Gastrocnemius medialis (tissue), 4 donors: ENCODE data around the gene HIVEP2. TPM values are rescaled to one million over a fixed set of nuclear protein-coding genes. Genes with fewer than 3 reads are reported as not detected.

Source experiments
- ATAC-seq, 2 donors: fragments of 150-250 bp; one replicate each; pipeline ENCODE4 v1.9.1; 2016
- DNase-seq, 2 donors: peaks; one replicate each; pipeline ENCODE4 v3.0.0-alpha.2; 2019
- H3K27ac ChIP-seq, 4 donors: fragments of 200-600 bp; sonication (generic); 1 replicate in 1 of 4; 2 replicates in 3 of 4; pipeline ENCODE4 v1.5.1; 2016 to 2018; ENCODE audit warnings: mild to moderate bottlenecking in 2 of 4, moderate library complexity in 1 of 4
- H3K27me3 ChIP-seq, 3 donors: fragments of 200-600 bp; sonication (generic) in 2 of 3; 1 replicate in 1 of 3; 2 replicates in 2 of 3; pipeline versions ENCODE4 v1.5.1 to v1.6.0; 2016 to 2019; ENCODE audit warnings: mild to moderate bottlenecking in 1 of 3, moderate library complexity in 1 of 3
- H3K36me3 ChIP-seq, 2 donors: fragments of 200-600 bp; sonication (generic) in 1 of 2; one replicate each; pipeline ENCODE4 v1.5.1; 2017 to 2018
- H3K4me1 ChIP-seq, 2 donors: fragments of 200-600 bp; sonication (generic) in 1 of 2; one replicate each; pipeline ENCODE4 v1.5.1; 2016 to 2017; ENCODE audit warnings: mild to moderate bottlenecking in 2 of 2
- H3K4me3 ChIP-seq, 4 donors: fragments of 200-600 bp; sonication (generic) in 3 of 4; 1 replicate in 1 of 4; 2 replicates in 3 of 4; pipeline ENCODE4 v1.5.1; 2016 to 2019; ENCODE audit warnings: mild to moderate bottlenecking in 2 of 4
- H3K9me3 ChIP-seq, 3 donors: fragments of 200-600 bp; sonication (generic) in 2 of 3; 1 replicate in 1 of 3; 2 replicates in 2 of 3; pipeline ENCODE4 v1.5.1; 2016 to 2019
- CTCF ChIP-seq, 5 experiments: fragments of 450-650 bp in 3 of 5; fragments of 200-600 bp in 2 of 5; sonication (generic) in 2 of 5; IDR thresholded peaks in 4 of 5; conservative IDR thresholded peaks in 1 of 5; 1 replicate in 4 of 5; 2 replicates in 1 of 5; pipeline ENCODE4 v1.5.1; 2016 to 2019; ENCODE audit warnings: antibody characterized with exemption in 5 of 5, mild to moderate bottlenecking in 3 of 5, moderate library complexity in 3 of 5
- POLR2A ChIP-seq, 2 donors: fragments of 450-650 bp; IDR thresholded peaks; one replicate each; pipeline ENCODE4 v1.6.1; 2017; ENCODE audit warnings: antibody characterized with exemption in 2 of 2, mild to moderate bottlenecking in 2 of 2, moderate library complexity in 2 of 2
- in situ Hi-C, 4 donors: fragments of 200-750 bp; cut with MboI; loops; one replicate each; pipeline versions ENCODE4 v1.15.0 to v1.8.0; 2017; ENCODE audit warnings: low sequenced_read_pairs in 4 of 4
- intact Hi-C: fragments of 100-400 bp; cut with DNase I; formaldehyde crosslinking; loops from one replicate; pipeline ENCODE4 v1.15.1; 2023; ENCODE audit warnings: low total_unique reads
- total RNA-seq, 4 donors: library from RNA; depleted of rRNA; stranded (reverse); fragments of >200 nt; gene quantifications; one replicate each; pipeline versions ENCODE4 v1.1.0 to v1.2.3, GENCODE V29; 2016

The HIVEP2 gene
- total RNA-seq, 4 donors from 2014 or later = 15.9 to 29.4 (median 25.3) TPM

GRCh38 chr6:142802124-142802523 lies 142.9 kb downstream of the HIVEP2 start:
- TF ChIP-seq POLR2A (IDR thresholded peaks at IDR 0.05) (no peak), CTCF (IDR thresholded peaks at IDR 0.05 in 4 of 5, conservative IDR thresholded peaks at IDR 0.05 in 1 of 5) (no peak)
- Histone ChIP-seq H3K27me3 (no peaks in the 10 kb centered on the region), H3K4me3 (no peak overlapping the region), H3K4me1 (peaks cover 45 to 76% of the 10 kb centered on the region in 2 donors), H3K27ac (peak overlapping the region in 3 of 4 donors; percentile 25 to 45 (median 32)), H3K9me3 (no peaks in the 10 kb centered on the region), H3K36me3 (no peaks in the 10 kb centered on the region)
- intact Hi-C loops (no loop called here), in situ Hi-C loops (no loop called here)
- DNase-seq (peak; percentile 23 to 62), ATAC-seq (peak; percentile 42 to 90)

- ATAC-seq (no peak), DNase-seq (no peak)
- TF ChIP-seq CTCF (IDR thresholded peaks at IDR 0.05 in 4 of 5, conservative IDR thresholded peaks at IDR 0.05 in 1 of 5) (no peak), POLR2A (IDR thresholded peaks at IDR 0.05) (no peak)
- Histone ChIP-seq H3K27me3 (no peaks in the 10 kb centered on the region), H3K27ac (no peak overlapping the region), H3K9me3 (no peaks in the 10 kb centered on the region), H3K36me3 (no peaks in the 10 kb centered on the region), H3K4me3 (no peak overlapping the region), H3K4me1 (peaks cover 34 to 65% of the 10 kb centered on the region in 2 donors)
- in situ Hi-C loops = no loop called here
- intact Hi-C loops = no loop called here
Observed at GRCh38 chr6:142800240-142800639, 144.7 kb downstream of the HIVEP2 start.

GRCh38 chr6:142799639-142800038 lies 145.3 kb downstream of the HIVEP2 start:
- ATAC-seq = no peak
- Histone ChIP-seq H3K27me3 (no peaks in the 10 kb centered on the region), H3K9me3 (no peaks in the 10 kb centered on the region), H3K27ac (no peak overlapping the region), H3K36me3 (no peaks in the 10 kb centered on the region), H3K4me3 (no peak overlapping the region), H3K4me1 (peaks cover 29 to 59% of the 10 kb centered on the region in 2 donors)
- intact Hi-C loops (no loop called here), in situ Hi-C loops (no loop called here)
- TF ChIP-seq POLR2A (IDR thresholded peaks at IDR 0.05) (no peak), CTCF (IDR thresholded peaks at IDR 0.05 in 4 of 5, conservative IDR thresholded peaks at IDR 0.05 in 1 of 5) (no peak)
- no peak for DNase-seq

- TF ChIP-seq CTCF (IDR thresholded peaks at IDR 0.05 in 4 of 5, conservative IDR thresholded peaks at IDR 0.05 in 1 of 5) = no peak
- TF ChIP-seq POLR2A (IDR thresholded peaks at IDR 0.05) = no peak
- no peak overlapping the region for H3K4me3 ChIP-seq
- H3K27me3 ChIP-seq = no peaks in the 10 kb centered on the region
- ATAC-seq (no peak), DNase-seq (no peak)
- H3K9me3 ChIP-seq = no peaks in the 10 kb centered on the region
- in situ Hi-C loops (no loop called here), intact Hi-C loops (no loop called here)
- H3K27ac ChIP-seq = no peak overlapping the region
- peaks cover 12 to 36% of the 10 kb centered on the region in 2 donors for H3K4me1 ChIP-seq
- H3K36me3 ChIP-seq = no peaks in the 10 kb centered on the region
Observed at GRCh38 chr6:142797159-142797558, 147.8 kb downstream of the HIVEP2 start.

GRCh38 chr6:142796571-142796970 lies 148.4 kb downstream of the HIVEP2 start:
- Histone ChIP-seq H3K4me3 (no peak overlapping the region), H3K4me1 (peaks cover 8 to 31% of the 10 kb centered on the region in 2 donors), H3K9me3 (no peaks in the 10 kb centered on the region), H3K36me3 (no peaks in the 10 kb centered on the region), H3K27ac (no peak overlapping the region), H3K27me3 (no peaks in the 10 kb centered on the region)
- intact Hi-C loops = no loop called here
- in situ Hi-C loops = no loop called here
- TF ChIP-seq CTCF (IDR thresholded peaks at IDR 0.05 in 4 of 5, conservative IDR thresholded peaks at IDR 0.05 in 1 of 5) = no peak
- no peak for TF ChIP-seq POLR2A (IDR thresholded peaks at IDR 0.05)
- DNase-seq (peak in 1 of 2 donors; percentile 28), ATAC-seq (peak; percentile 42 to 71)
